NCI-H146 (cell line): ENCODE data around the gene HLA-B.
A peak's percentile ranks its signal among the peaks of the same experiment; 100 is the strongest.
"Not testable (repeated sequence)": the region's sequence is repeated elsewhere in the genome, so short reads cannot be mapped to it uniquely, and the experiment has no call there.

ENCODE experiments used
- DNase-seq: peaks from one replicate; lab custom pipeline; 2025; lab: John Stamatoyannopoulos, UW

Gene HLA-B

DNA sequence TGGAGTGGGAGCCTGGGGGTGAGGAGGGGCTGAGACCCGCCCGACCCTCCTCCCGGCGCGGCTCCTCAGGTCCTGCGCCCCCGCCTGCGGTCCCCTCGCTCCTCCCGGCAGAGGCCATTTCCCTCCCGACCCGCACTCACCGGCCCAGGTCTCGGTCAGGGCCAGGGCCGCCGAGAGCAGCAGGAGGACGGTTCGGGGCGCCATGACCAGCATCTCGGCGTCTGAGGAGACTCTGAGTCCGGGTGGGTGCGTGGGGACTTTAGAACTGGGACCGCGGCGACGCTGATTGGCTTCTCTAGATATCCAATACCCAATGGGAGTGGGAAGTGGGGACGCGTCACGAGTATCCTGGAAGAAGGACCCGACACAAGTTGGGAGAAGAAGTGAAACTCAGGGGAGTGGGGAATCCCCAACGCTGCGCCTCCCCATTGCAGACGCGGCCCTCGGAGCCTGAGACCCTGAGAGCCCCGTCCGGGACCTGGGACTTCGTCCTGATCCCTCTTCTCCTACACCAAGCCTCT, at the start of gene HLA-B:
Gene HLA-B, minus strand, starts transcription at position 234 of the 521 bp plus-strand sequence. Its CDS starts 21 bp downstream, at position 213.
- peak; percentile 62 for DNase-seq

DNA sequence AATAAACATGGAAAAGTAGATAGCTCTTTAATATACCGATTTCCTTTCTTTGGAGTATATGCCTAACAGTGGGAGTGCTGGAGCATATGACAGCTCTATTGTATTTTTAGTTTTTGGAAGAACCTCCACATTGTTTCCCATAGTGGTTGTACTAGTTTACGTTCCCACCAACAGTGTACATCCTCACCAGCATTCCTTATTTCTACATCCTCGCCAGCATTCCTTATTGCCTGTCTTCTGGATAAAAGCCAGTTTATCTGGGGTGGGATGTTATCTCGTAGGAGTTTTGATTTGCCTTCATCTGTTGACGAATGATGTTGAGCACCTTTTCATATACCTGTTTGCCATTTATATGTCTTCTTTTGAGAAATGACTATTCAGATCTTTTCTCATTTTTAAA, 49.0 kb upstream of the HLA-B start:
- DNase-seq = no peak

DNA sequence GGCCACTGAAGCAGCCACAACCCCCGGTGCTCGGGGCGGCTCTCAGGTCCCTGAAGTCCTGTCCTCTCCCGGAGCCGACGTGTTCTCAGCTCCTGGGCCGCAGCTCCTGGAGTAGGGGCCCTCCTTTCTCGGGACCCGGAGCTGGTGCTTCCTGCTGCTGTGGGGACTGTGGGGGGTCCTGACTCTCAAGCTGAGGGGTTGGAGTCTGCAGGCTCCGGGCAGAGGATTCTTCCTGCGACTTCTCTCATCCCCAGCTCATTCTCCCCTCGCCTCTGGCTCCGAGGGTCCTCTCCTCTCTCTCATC, 47.0 kb upstream of the HLA-B start:
- not testable (repeated sequence) for DNase-seq

DNA sequence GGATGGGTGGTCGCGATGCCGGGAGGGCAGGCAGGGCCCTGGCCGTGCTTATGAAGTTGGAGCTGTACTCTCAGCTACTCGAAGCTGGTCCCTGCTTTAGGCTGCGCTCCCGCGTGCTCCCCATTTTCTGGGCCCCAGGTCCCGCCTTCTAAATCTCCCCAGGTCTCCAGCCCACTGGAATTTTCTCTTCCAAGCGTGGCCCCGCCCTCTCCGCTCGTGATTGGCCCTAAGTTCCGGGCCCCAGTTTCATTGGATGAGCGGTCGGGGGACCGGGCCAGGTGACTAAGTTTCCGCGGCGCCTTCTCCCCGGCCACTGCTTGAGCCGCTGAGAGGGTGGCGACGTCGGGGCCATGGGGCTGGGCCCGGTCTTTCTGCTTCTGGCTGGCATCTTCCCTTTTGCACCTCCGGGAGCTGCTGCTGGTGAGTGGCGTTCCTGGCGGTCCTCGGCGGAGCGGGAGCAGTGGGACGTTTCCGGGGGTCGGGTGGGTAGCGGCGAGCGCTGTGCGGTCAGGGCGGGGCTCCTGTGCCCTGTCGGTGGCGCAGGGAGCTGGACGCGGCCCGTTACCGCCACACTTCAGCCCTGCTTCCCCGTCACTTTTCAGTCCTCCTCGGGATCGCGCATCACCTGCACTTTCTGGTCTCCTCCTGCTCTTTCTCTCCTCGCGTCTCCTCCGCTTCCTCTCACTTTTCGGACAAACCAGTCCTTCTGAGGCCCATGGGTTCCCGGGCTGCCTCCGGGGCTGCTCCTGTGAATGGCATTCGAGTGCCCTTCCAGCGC, 46.5 kb upstream of the HLA-B start, which contains the start of gene MICA:
Gene MICA, plus strand, starts transcription at position 313 of the 778 bp plus-strand sequence. Its CDS starts 38 bp downstream, at position 351.
- no peak for DNase-seq

DNA sequence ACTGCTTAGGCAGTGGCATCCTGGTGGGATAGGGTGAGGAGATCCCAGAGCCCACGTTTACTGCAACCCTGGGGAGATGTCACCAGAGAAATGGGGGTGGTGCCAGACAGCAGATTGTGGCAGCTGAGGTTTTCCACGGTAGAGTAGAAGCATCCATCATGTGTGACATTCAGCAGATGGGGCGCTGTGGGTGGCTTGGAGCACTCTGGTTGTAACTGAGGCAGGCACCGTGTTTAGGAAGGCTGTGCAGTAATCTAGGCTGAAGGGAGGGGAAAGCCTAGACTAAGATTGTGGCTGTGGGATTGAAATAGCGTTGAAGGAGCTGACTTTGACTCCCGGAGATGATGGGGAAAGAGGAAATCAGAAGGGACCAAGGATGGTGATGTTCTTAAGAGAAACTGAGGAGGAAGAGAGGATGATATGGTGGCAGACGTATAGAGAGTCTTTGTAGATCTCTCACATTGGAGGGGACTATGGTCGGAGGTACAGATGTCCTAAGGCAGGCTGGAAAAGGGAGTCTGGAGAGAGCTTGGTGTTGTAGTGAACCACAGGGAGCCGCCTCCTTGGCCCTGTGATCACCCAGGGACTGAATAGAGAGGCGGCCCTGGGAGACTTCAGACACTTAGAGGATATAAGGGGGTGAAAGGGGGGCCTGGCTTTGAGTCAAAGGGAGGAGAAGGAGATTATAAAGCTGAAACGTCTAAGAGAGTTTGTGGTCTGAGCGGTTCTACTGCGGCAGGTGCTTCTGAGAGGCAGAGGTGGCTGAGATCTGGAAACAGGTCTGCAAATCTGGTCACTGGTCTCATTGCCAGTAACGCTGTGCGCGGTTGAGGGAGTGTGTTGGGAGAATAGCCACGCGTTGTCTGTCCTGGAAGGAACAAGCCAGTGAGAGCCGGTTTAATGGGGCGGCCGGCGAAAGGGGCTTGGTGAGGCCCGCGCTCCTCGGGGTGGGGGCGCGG, 45.6 kb upstream of the HLA-B start:
- DNase-seq = no peak

DNA sequence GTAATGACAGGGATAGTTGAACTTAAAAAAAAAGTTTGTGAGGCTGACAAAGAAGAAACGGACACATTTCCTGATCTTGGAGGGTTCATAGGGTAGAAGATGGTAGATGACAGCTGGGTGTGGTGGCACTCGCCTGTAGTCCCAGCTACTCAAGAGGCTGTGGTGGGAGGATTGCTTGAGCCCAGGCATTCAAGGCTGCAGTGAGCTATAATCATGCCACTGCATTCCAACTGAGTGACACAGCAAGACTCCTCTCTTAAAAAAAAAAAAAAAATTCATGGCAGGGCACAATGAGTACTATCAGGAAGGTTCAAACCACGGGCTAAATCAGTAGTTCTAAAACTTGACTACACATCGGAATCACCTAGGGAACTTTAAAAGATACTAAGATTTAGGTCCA, 44.4 kb upstream of the HLA-B start:
- no peak for DNase-seq

DNA sequence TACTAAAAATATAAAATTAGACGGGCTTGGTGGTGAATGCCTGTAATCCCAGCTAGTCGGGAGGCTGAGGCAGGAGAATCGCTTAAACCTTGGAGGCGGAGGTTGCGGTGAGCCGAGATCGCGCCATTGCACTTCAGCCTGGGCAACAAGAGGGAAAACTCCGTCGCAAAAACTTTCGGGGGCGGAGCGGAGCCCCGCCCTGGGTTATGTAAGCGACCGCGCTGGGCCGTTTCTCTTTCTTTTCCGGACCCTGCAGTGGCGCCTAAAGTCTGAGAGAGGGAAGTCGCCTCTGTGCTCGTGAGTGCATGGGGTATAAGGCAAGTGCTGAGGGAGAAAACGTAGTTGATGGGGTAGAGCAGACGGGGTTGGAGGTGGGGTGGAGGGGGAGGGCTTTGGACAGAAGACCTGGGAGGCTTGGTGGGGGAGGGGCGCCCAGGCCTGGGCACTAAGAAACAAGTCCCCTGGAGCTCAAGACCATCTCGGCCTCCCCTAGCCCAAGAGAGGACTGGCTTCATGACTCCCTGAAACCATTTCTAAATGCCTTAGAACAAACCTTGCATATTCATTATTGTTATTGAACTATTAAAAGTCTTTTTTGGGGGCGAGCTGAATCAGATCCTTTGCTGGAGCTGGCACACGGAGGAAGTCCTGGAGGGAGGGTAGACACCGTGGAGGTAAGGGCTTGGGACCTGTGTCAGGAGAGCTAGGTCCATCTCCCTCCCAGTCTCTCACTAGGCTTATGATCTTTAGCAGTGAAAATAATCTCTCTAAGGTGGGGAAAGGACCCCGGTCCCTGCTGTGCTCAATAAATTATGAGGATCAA, 43.7 kb upstream of the HLA-B start:
- no peak for DNase-seq

DNA sequence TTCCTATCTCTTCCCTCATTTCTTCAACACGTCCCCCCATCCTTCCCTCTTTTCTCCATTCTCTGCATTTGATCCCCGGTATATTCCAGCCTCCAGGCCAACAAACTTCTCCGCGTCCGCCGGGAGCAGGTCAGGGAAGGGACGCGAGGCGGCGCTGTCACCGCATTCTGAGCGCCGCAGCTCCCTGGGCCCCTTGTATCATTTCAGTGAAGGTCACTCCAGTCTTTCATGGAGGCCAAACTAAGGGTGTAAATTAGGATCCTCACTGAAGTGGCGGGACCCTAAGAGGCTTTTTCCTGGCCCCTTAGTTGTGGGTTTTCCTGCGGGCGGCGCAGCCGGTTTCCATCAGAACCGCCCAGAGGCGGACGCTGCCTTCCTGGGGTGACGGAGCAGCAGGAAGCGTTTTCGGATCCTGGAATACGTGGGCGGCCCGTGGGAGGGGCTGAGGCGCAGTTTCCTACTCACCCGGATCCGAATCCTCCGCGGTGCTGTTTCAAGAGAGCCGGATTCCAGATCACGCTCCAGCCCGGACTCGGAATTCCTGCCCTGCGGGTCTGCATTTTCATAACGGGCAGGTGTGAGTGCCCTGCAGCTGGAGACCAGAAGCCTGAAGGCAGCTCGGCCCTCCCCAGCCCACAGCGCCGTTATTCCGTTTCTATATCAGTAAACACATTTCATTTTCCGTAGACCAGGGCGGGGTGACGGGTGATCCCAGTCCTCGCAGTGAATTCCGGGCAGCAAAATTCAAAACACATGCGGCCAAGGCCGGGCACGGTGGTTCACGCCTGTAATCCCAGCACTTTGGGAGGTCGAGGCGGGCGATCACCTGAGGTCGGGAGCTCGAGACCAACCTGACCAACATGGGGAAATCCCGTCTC, 42.8 kb upstream of the HLA-B start:
- no peak for DNase-seq

DNA sequence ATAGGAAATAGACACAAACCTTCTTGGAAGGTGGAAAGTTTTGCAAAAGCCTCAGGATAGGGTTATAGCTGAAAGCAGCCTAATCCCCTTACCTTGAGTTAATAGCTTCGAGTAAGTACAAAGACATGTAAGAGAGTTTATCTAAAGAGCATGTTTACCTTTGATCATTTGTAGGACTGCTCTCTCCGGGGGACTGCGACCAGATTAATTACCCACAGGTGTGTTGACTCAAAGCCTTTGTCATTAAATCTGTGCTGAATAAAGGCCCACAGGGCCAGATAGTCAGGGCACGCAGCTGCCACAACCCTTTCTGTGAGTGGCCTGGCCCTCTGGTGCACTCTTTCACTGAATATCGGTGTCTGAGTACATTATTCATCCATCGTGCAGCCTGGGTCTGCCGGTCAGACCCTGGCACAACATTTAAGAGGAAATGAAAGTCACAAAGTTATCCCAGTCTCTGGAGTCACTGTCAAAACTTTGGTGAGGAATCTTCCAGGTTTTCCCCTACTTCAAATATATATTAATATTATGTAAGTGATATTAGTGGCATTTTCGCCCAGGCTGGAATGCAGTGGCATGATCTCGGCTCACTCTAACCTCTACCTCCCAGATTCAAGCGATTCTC, 41.0 kb upstream of the HLA-B start:
- peak; percentile 16 for DNase-seq

DNA sequence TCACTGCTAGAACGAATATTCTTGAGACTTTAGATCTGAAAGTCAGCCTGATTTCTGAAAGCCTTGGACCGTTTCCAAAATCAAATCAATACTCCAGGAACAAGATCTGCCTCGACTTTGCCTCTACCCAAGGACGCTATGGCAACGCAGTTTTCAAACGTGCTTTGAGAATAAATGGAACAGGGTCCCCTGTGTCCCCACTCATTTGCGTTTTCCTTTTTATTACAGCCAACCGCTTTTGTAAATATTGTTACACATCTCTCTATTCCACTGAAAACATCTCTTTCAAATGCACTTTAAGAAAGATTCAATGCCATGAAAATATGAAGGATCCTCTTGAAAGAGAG, 40.1 kb upstream of the HLA-B start:
- not testable (repeated sequence) for DNase-seq

DNA sequence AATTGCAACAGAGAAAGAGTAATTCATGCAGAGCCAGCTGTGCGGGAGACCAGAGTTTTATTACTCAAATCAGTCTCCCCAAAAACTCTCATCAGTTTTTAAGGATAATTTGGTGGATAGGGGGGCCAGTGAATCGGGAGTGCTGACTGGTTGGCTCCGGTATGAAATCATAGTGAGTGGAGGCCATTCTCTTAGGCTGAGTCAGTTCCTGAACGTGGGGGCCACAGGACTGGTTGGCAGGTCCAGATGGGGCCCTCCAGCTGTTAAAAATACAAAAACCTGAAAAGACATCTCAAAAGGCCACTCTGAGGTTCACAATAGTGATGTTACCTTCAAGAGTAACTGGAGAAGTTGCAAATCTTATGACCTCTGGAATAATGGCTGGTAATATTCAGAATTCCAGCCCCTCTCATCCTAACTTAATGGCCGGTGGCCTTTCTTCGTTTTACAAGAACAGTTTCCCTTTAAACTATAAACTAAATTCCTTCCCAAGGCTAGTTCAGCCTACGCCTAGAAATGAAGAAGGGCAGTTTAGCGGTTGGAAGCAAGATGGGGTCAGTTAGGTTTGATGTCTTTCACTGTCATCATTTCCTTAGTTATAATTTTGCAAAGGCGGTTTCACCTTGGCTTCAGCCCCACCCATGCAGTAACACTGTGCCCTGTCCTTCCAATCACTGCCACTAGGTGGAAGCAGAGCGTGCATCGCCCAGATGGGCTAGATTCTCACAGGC, 39.6 kb upstream of the HLA-B start:
- DNase-seq = peak; percentile 32

DNA sequence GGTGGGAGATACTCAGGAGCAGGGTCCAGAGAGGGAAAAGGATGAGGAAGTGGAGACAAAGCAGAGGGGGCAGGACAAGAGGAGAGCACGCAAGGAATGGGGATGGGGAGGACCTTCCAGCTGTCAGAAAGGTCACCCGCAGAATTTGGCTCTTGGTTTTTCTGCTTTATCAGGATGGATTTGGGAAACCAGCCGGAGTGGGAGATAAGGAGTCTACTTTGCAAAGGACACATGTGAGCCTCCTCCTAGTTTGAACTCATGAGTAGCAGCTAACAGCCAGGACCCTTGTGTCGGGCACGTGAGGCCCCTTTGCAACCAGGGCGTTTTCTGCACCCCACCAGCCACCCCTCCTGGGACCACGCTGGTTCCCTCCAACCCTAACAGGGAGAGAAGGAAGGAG, 38.9 kb upstream of the HLA-B start:
- no peak for DNase-seq

DNA sequence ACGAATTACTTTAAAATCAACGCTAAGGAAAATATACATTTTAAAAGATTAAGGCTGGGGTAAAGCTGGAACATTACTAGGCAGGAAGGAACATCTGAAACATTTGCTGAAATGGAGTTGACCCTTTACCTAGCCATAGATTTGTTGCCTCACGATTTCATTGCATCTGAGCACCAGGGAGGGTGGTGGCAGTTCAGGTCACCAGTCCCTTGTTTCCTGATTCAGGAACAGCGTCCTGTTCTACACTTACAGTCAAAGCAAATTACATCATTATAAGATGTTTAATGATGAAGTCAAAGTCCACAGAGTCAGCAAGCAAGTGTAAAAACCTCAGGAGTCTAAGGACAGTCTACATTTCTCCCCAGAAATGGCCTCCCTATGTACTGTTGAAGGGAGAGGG, 37.4 kb upstream of the HLA-B start:
- no peak for DNase-seq

DNA sequence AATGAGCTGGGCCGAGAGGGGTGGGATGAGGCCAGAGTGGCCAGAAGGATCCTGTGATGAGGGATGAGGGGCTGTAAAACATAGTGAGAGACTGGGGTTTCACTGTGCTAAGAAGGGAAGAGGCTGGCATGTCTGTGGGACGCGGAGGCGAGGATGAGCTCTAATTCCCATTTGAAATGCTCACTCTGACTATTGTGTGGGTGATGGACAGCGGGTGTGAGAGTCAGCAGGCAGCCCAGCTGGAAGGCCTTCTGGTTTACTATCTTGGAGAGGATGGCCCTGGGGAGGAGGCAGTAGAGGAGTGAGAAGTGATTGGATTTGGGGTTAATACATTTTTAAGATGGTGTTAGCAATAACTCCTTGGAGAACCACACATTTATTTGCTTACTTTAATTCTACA, 37.0 kb upstream of the HLA-B start:
- DNase-seq = no peak

DNA sequence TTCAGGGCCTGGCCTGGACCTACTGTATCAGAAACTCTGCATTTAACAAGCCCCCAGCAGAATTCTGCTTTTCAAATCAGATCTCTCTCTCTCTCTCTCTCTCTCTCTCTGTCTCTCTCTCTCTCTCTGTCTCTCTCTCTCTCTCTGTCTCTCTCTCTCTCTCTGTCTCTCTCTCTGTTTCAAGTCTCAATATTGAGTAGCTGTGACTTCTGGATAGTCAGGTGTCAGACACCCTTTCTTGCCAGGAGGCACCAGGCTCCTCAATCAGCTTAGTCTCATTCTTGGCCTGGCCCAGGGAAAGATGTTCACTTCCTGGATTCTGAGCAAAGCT, 32.8 kb upstream of the HLA-B start:
- DNase-seq = not testable (repeated sequence)

DNA sequence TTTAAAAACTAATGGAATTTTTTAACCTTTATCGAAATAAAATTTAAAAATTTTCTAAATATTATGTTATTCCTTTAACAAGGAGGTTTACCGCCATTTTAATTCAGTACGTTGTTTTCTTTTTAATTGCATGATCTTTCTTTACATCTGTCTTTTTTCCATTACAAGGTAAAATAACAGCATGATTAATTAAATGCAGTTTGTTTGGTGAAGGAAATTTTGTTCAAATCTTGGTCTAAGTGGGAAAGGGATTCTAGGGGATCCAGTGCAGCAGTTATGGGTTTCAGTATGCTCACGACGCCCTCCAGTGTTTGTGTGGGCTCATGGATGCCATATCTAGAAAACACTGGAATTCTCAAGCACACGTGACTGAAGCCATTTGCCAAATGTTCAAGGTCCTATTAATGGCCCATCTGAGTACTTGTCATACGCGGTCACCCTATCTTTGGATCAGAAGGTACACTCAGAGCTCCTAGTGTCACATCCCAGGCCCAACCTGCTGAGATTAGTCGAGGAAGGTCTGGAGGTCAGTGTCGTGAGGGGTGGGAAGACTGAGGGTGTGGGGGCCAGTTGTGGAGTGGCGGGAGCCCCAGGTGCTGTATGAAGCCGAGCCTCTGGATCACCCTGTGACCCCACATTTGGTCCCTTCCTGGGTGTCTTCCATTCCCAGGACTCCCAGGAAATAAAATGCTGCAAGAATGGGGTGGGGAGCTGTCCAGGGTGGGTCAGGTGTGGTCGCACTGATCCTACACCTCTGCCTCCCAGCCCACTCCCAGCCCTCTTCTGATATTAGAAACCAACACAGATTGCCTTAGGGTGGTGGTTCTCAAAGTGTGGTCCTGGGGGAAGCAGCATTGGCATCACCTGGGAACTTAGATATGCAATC, 32.2 kb upstream of the HLA-B start:
- DNase-seq = not testable (repeated sequence)

DNA sequence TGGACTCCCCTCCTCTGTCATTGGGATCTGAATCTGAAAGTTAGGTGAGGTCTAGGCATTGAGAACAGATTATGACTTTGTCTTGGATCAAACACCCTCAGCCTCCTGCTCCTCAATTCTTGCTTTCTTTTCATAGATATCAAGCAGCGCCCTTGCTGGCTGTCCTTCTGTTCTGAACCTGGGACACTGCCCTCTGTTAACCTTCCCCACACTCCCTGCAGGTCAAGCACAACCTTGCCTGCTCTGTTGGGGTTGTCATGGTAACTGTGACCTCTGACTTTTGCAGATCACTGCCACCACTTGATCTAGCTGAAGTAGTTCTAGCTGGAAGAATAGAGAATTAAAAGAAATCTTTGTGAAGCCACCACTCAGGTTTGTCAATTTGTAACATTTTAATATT, 30.0 kb upstream of the HLA-B start:
- DNase-seq = no peak

DNA sequence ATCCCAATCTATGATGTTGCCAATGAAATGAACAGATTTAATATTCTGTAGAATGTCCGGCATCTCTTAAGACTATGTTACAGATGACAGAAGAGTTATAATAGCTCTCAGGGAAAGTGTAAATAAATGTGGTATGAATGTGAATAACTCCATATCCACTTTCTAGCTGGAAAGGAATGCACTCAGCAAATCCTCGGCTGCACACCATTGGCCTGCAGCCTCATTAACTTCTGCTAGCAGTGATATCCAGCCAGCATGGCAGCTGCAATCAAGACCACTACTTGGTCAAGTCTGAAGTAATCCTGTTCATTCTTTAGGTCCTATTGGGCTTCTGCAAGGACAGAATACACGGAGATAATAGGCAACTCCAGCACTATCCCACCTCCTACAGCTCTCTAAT, 29.1 kb upstream of the HLA-B start:
- no peak for DNase-seq

DNA sequence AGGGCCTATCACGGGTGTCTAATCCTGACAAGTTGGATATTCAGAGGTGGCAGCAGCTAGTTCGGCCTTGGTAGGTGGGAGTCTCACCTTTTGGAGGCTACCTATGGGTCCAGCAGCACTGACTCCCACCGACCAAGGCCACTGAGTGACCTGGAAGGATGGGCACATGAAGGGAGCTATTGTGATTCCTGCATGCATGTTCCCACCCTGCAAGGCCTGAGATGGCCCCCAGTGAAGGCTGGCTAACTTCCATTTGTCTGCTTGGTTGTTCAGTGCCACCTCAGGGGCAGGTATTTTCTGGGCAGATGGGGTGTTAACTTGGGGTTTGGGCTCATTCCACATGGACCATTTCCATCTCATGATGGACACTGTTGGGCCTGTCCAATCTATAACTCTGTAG, 28.1 kb upstream of the HLA-B start:
- no peak for DNase-seq
